Cardiac muscle cell (in vitro differentiated cells and primary cell): ENCODE results near the gene SP110. TPM values are rescaled to one million over a fixed set of nuclear protein-coding genes. Genes with fewer than 3 reads are reported as not detected.

Experiments used
- DNase-seq, 2 donors: peaks; one replicate each; pipeline versions ENCODE4 v3.0.0 to v3.0.0-alpha.2; 2010 to 2017; ENCODE audit warnings: low read depth in 1 of 2, low spot score in 1 of 2
- H3K27ac ChIP-seq: fragments of 200-600 bp; sonication (generic); 2 replicates; pipeline ENCODE4 v1.5.1; 2016
- H3K27me3 ChIP-seq: fragments of 200-600 bp; sonication (generic); 2 replicates; pipeline ENCODE4 v1.6.0; 2016; ENCODE audit warnings: control low read depth
- H3K36me3 ChIP-seq: fragments of 200-600 bp; sonication (generic); 2 replicates; pipeline ENCODE4 v1.5.1; 2016; ENCODE audit warnings: control low read depth
- H3K4me1 ChIP-seq: fragments of 200-600 bp; sonication (generic); 2 replicates; pipeline ENCODE4 v1.8.1; 2017; ENCODE audit warnings: low read depth, mild to moderate bottlenecking, mixed run types
- H3K4me3 ChIP-seq: fragments of 200-600 bp; sonication (generic); 2 replicates; pipeline ENCODE4 v1.5.1; 2016; ENCODE audit warnings: mild to moderate bottlenecking
- H3K9me3 ChIP-seq: fragments of 200-600 bp; sonication (generic); 2 replicates; pipeline ENCODE4 v1.5.1; 2017; ENCODE audit warnings: low read depth, mild to moderate bottlenecking, control low read depth
- polyA plus RNA-seq: library from polyadenylated mRNA; unstranded; fragments of >200 nt; fragmentation: Nextera tagmentation; extraction: Ambion mirVana; gene quantifications from 2 replicates; pipeline ENCODE4 v1.2.1, GENCODE V29; 2016
- total RNA-seq: library from RNA; depleted of rRNA; stranded (reverse); fragments of >200 nt; gene quantifications from 2 replicates; pipeline ENCODE4 v1.2.3, GENCODE V29; 2016
- TF ChIP-seq, protein P1 (sequence below): IDR thresholded peaks from 2 replicates; pipeline ENCODE4 v1.5.1; 2012; ENCODE audit warnings: low read depth, mild to moderate bottlenecking, low read length

The SP110 gene
- total and polyA plus RNA-seq, 2 experiments from 2014 or later, result 0.95 to 2.4 TPM

DNA sequence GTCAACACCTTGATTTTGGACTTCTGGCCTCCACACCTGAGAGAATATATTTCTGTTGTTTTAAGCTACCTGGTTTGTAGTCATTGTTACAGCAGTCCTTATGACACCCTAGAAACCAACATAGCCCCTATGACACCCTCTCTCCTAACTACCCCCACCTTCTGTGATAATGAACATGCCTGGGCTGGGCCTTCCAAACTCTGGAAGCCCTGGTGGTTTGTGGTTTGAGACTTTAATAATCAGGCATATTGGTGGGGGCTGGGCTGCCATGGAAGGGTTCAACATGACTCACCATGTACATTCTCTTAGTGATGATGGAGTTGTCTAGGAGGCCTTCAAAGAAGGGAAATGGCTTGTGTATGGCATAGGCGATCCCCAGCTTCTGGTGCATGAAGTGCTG lies 3.3 kb downstream of the SP110 start:
- no peak for DNase-seq
- Histone ChIP-seq H3K4me3 (no peak overlapping the region), H3K27me3 (no peaks in the 10 kb centered on the region), H3K36me3 (no peaks in the 10 kb centered on the region), H3K4me1 (no peaks in the 10 kb centered on the region), H3K27ac (no peak overlapping the region), H3K9me3 (no peaks in the 10 kb centered on the region)
- TF ChIP-seq, protein P1, sequence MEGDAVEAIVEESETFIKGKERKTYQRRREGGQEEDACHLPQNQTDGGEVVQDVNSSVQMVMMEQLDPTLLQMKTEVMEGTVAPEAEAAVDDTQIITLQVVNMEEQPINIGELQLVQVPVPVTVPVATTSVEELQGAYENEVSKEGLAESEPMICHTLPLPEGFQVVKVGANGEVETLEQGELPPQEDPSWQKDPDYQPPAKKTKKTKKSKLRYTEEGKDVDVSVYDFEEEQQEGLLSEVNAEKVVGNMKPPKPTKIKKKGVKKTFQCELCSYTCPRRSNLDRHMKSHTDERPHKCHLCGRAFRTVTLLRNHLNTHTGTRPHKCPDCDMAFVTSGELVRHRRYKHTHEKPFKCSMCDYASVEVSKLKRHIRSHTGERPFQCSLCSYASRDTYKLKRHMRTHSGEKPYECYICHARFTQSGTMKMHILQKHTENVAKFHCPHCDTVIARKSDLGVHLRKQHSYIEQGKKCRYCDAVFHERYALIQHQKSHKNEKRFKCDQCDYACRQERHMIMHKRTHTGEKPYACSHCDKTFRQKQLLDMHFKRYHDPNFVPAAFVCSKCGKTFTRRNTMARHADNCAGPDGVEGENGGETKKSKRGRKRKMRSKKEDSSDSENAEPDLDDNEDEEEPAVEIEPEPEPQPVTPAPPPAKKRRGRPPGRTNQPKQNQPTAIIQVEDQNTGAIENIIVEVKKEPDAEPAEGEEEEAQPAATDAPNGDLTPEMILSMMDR, result no peak

DNA sequence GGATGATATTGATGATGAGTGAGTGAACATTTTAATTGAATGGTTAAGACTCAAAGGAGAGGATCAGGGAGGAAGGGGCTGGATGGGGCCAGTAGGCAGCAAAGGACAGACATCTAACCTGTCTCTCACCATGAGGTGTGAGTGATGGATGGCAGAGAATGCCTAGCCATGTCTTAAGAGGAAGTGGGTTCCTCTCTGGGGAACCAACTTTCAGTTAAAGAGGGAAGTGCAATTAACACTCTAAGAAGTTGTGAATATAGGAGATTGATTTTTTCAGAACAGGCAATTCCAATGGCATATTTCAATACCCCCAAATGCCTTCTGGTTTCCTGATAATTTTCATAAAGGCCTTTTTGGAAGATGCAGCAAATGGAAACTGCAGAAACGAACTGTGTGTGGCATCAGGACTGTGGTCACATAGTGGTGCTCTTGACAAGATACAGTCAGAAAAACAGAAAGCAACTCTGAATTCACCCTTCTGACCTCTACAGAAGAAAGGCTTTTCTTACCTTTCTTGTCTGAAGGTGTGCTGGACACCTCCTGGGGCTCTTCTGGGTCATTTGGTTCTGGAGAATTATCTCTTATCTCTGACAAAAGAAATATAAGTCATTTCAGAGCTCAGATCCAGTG lies 10.2 kb downstream of the SP110 start:
- no peak for DNase-seq
- no peaks in the 10 kb centered on the region for H3K27me3 ChIP-seq
- TF ChIP-seq, protein P1, result no peak
- H3K4me3 ChIP-seq, result no peak overlapping the region
- no peaks in the 10 kb centered on the region for H3K9me3 ChIP-seq
- H3K4me1 ChIP-seq, result no peaks in the 10 kb centered on the region
- H3K36me3 ChIP-seq, result no peaks in the 10 kb centered on the region
- H3K27ac ChIP-seq, result no peak overlapping the region

DNA sequence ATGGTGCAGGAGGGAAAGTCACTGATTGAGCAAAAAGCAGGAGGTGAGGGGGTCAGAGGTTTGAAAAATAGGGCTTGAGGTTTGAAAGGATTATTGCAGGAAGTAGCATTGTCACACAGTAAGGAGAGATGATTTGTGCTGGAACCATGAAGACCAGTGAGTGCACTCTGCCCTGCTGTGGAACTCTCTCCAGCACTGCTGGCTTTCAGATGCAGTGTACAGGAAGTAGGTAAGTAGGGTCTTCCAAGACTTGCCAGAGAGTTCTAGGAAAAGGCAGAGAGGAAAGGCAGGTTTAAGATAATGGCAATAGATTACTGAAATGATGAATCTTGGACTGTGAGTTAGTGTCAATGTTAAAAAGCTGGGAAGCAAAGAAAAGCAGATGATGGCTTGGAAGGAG lies 11.2 kb downstream of the SP110 start:
- TF ChIP-seq, protein P1, result no peak
- Histone ChIP-seq H3K27ac (no peak overlapping the region), H3K4me3 (no peak overlapping the region), H3K36me3 (no peaks in the 10 kb centered on the region), H3K9me3 (no peaks in the 10 kb centered on the region), H3K4me1 (no peaks in the 10 kb centered on the region), H3K27me3 (no peaks in the 10 kb centered on the region)
- no peak for DNase-seq

DNA sequence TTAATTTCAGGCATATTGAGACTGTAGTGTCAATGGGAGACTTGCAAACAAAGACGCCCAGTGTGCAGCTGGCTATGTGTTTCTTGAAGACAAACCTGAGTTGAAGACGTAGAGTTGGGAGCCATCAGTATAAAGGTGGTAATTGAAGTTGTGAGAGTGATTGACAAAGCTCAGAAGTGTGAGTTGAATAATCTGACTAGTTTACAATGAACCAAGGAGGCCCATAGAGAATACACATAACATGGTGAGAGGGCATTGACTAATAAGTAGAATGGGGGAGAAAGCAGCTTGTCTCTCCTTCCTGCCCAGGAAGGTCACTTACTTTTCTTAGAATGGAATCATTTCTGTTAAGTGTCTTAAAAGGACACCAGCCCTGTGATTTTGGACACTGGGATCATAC lies 14.1 kb downstream of the SP110 start:
- Histone ChIP-seq H3K4me1 (no peaks in the 10 kb centered on the region), H3K27ac (no peak overlapping the region), H3K36me3 (no peaks in the 10 kb centered on the region), H3K27me3 (no peaks in the 10 kb centered on the region), H3K9me3 (no peaks in the 10 kb centered on the region), H3K4me3 (no peak overlapping the region)
- DNase-seq, result no peak
- TF ChIP-seq, protein P1, result no peak

DNA sequence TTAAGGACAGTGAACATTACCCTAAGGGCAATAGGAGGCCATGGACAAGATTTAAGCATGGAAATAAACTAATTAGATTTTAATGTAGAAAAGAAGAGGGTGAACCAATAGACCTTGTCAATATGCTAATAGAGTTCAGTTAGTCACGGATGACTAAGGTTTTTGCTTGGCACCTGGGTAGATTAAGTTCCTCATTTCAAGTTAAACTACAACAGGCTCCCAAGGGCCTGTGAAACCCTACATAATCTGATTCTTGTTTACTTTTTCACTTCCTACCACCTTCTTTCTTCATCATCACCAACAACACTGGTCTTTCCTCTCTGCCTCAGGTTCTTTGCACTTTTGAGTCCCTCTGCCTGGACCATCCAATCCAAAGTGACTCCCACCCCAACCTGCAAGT lies 14.8 kb downstream of the SP110 start:
- H3K27ac ChIP-seq, result no peak overlapping the region
- no peaks in the 10 kb centered on the region for H3K9me3 ChIP-seq
- no peak for DNase-seq
- no peaks in the 10 kb centered on the region for H3K27me3 ChIP-seq
- TF ChIP-seq, protein P1, result no peak
- H3K4me3 ChIP-seq, result no peak overlapping the region
- H3K36me3 ChIP-seq, result no peaks in the 10 kb centered on the region
- H3K4me1 ChIP-seq, result no peaks in the 10 kb centered on the region
